Glomerular endothelial cell (primary cell): ENCODE data around the gene OR10P1. TPM values are rescaled to one million over a fixed set of nuclear protein-coding genes. Genes with fewer than 3 reads are reported as not detected.

ENCODE experiments used
- DNase-seq: peaks from one replicate; pipeline ENCODE4 v3.0.0-alpha.2; 2011; ENCODE audit warnings: low read depth, low spot score; ENCODE audit errors: extremely low read depth
- total RNA-seq: library from RNA; depleted of rRNA; stranded (reverse); fragments of >200 nt; gene quantifications from 2 replicates; pipeline ENCODE4 v1.2.3, GENCODE V29; 2015

Gene OR10P1
- total RNA-seq, 1 donor from 2014 or later: not detected

DNA sequence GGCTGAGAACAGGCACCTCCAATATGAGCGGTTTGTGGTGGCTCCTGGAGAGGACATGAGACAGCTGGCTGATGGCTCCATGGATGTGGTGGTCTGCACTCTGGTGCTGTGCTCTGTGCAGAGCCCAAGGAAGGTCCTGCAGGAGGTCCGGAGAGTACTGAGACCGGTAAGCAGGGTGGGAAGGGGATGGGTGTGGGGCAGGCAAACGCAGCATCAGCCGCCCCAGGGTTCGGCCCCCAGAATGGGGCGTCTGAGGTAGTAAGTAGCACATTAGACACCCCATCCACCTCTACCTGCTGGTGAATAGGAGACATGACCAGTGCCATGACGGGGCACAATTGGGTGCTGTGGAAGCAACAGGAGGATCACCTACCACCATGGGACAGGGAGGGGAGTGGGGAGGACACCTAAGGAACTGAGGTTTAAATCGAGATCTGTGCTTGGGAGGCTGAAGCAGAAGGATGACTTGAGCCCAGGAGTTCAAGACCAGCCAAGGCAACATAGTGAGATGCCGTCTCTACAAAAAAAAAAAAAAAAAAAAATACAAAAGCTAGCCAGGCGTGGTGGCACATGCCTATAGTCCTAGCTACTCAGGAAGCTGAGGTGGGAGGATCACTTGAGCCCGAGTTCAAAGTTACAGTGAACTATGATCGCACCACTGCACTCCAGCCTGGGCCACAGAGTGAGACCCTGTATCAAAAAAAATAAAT is 45.5 kb downstream of the OR10P1 start:
- DNase-seq: no peak

GRCh38 chr12:55683676-55684075 is 47.0 kb downstream of the OR10P1 start:
- no peak for DNase-seq

DNA sequence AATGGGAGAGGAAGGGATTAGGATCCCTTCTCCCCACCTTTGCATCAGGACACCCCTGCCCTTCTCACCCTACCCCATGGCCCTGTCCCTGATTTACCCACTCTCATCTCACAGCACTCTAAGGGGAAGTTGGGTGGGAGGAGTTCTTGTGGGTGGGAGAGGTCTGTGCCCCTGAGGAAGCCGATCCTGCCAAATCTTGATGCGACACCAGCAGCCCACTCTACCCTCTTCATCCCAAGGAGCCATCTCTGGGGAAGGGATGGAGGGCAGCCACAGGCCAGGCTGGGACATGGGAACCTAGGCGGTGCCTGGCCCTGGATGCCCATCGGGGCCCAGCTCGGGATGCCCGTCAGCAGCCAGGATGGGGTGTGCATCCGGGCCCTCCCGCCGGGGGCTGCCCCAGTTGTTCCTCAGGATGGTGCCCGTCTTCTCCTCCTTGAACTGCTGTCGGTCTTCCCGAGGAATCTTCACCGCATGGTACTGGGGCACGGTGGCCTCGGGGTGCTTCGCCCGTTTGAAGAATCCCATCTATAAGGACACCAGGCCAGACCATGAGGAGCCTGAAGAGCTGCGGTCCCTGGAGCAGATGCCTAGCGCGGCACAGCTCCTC is 48.2 kb downstream of the OR10P1 start:
- DNase-seq: no peak

- DNase-seq: no peak
These were observed 49.0 kb downstream of the OR10P1 start for GRCh38 chr12:55685671-55686070.

DNA sequence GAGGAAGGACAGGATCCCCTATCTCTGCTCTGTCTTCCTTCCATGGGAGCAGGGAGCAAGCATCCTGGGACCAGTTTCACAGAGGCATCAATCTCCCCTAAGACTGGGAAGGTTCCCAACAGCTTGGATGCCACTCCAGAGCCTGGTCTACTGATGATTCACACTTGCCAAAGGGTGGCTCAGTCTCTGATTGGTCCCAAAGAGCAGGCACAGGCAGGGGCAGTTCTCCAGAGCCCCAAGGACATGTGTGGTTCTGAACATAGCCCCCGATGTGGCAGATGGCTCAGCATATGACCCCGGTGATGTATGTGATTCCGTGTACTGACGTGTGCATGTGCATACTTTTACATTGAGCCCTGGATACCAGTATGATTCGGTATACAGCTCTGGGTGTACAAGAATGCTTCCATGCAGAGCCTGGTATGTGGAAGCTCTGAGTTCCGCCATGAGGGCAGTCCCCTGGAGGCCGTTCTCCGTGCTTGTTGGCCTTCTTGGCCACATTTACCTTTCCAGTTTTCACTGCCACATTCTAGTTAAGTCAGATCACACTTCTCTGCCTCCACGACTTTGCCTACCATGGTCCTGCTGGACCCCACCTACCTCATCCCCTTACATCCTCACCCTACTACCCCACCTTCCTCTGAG is 49.8 kb downstream of the OR10P1 start:
- no peak for DNase-seq

Other genes starting within 250 kb of the OR10P1 start
- not detected in 2 replicates for gene OR6C65, start 236.4 kb upstream of the OR10P1 start, total RNA-seq
- gene OR6C76, start 210.6 kb upstream of the OR10P1 start, total RNA-seq: not detected in 2 replicates
- gene OR6C2, start 192.8 kb upstream of the OR10P1 start, total RNA-seq: not detected in 2 replicates
- gene OR6C70, start 166.8 kb upstream of the OR10P1 start, total RNA-seq: not detected in 2 replicates
- not detected in 2 replicates for gene OR6C68, start 144.5 kb upstream of the OR10P1 start, total RNA-seq
- gene OR6C4, start 87.3 kb upstream of the OR10P1 start, total RNA-seq: not detected in 2 replicates
- gene OR2AP1, start 64.4 kb upstream of the OR10P1 start, total RNA-seq: not detected in 2 replicates
- gene ITGA7, start 71.0 kb downstream of the OR10P1 start, total RNA-seq: 0.18 and 0.82 TPM in 2 replicates
- gene BLOC1S1, start 79.2 kb downstream of the OR10P1 start, total RNA-seq: 112 and 126 TPM in 2 replicates
- gene RDH5, start 83.5 kb downstream of the OR10P1 start, total RNA-seq: 1.0 and 2.6 TPM in 2 replicates
- gene CD63, start 92.1 kb downstream of the OR10P1 start, total RNA-seq: 1,119 and 1,154 TPM in 2 replicates
- 6.1 and 12.5 TPM in 2 replicates for gene GDF11, start 106.2 kb downstream of the OR10P1 start, total RNA-seq
- gene SARNP, start 180.8 kb downstream of the OR10P1 start, total RNA-seq: 94.4 and 103 TPM in 2 replicates
- 22.9 and 31.3 TPM in 2 replicates for gene ORMDL2, start 181.1 kb downstream of the OR10P1 start, total RNA-seq
- 25.1 and 43.9 TPM in 2 replicates for gene DNAJC14, start 192.7 kb downstream of the OR10P1 start, total RNA-seq
- gene MMP19, start 206.0 kb downstream of the OR10P1 start, total RNA-seq: 0.99 and 5.6 TPM in 2 replicates